Stimulated activated CD8-positive, alpha-beta memory T cell treated with anti-CD3 and anti-CD28 coated beads, Interleukin-12 subunit alpha, Interleukin-12 subunit beta, amount 100 ng/mL, for 24 hours (primary cell): ENCODE measurements around the gene MS4A18.

ENCODE experiments used
- DNase-seq: peaks from one replicate; pipeline ENCODE4 v3.0.0-alpha.2; 2020; ENCODE audit errors: extremely low read depth

Gene MS4A18

DNA sequence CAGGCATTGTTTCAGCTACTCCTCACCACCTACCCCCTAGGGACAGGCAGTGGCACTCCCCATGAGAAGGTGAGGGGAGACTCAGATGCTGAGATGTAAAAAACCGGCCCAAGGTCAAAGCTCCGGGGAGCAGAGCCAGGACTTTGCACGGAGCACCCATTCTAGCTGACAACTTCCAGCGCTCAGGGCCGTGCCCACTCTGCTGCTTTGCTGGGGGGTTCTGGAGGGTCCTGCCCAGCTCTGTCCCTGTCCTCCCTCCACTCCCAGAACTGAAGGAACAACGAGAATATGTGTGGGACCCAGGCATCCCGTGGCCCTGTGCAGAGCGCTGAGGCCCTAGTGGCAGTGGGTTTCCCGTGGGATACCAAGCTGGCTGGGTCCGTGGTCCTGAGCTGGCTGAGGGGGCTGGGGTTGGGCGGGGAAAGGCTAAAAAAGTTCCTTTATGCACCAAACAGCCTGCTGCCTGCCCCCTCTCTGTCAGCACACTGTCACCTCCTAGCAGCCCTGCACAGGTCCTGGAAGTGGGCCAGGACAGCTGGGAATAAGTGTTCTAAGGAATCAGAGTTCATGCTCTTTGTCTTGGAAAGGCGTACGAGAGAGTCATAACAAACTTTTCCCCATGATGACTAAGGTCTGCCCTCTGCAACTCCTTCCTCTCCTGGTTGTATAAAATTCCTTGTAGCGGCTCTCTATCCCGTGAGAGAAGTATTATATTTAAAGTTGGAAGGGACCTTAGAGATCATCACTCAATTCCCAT lies 62.5 kb downstream of the MS4A18 start:
- DNase-seq, result no peak

DNA sequence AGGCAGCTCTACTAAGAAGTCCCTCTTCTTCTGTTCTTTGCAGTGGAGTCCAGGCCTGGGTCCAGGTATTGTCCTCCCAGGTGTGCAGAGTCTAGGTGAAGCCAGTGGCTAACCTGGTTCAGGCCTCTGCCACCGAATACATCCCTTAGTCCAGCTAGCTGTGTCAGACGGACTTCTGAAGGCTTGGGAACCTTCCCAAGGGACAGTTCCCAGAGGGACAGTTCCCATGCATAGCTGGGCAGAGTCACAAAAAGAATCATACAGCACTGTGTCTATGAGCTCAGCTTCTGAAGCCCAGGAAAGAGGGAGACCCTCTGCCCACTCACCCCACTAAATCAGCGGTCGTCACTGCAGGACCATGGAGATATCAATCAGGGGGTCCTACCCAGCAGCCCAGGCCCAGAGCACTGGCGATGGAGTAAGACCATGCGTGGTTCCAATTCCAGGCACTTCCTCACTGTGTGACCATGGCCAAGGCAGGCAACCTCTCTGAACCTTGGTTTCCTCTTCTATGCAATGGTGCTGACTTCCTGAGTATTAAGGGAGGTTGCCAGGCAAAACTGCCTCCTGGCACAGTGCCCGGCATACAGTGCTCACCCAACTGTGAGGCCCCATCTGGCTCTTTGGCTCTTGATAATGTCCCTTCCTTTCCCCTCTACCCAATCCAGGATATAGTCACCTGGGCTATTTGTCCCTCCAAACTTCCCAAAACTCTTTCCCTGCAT lies 64.0 kb downstream of the MS4A18 start:
- no peak for DNase-seq

DNA sequence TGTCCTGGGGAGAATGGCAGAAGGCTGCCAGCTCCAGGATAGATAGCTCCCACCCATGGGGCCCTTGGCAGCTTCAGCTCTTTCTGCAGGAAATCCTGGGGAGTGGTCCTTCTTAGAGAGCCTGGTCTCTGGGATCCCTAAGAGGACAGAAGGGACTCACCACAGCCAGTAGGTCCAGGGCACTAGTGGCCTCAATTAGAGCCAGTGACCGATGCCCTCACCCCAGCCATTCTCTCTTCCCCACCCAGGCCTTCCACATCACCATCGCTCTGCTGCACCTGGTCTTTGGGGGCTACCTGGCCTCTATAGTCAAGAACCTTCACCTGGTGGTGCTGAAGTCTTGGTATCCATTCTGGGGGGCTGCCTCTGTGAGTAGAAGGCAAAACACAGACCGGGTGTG lies 66.2 kb downstream of the MS4A18 start:
- no peak for DNase-seq

DNA sequence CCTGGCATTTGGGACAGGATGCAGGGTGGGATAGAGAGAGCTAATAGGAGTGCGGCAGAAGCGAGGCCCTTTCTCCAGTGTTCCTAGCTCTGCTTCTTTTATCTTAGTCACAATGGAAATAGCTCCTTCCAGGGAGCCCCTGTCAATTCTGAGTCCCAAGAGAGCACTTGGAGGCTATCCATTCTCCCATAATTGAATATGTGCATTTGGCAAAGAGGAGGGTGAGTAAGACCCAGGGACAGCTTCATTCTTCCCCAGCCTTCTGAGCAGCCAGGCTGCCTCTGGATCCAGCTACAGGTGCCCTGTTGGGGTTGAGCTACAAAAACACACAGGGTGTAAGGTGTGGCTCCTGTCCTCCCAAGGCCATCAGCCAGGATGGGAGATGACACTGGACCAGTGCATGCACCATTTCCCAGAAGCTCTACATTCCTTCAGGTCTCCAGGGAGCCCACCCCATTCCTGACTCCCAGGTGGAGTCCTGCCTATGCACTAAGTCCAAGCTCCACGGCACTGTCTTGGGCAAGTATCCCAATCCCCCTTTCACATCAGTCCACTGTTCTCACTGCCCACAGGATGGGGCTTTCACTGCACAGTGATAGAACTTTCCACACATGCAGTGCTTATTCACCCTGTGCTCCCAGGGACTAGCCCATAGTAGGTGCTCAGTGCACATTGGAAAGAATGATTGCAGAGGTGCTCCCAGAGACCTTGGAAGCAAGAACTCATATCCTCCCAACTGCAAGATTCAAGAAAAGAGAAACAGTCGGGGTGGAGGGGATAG lies 66.8 kb downstream of the MS4A18 start:
- DNase-seq, result no peak

DNA sequence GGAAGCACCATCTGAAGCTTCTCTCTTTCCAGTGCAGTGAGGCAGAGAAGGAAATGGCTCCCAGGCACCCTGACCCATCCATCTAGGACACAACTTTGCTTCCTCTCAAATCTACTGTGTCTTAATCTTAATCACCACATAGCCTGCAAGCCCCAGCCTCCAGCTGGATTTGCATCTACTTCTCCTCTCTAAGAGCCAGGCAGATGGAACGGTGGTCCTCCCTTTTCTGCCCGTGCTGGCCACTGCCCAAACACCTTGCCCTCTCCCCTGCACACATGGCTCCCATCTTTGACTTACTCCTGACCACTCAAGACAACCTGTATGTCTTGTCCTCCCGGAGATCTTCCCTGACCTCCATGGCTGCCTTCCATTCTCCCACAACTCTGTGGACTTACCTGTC lies 68.0 kb downstream of the MS4A18 start:
- no peak for DNase-seq
